ENCODE results near the gene BTBD18. TPM values are rescaled to one million over a fixed set of nuclear protein-coding genes. Genes with fewer than 3 reads are reported as not detected.
A peak's percentile ranks its signal among the peaks of the same experiment; 100 is the strongest.

Gene BTBD18
- total and polyA plus RNA-seq, 10 of the 15 experiments (the other 5 are each of a cell fraction or from before 2014, with no cell fraction given) = 0.05 to 0.58 (median 0.19) TPM; not detected in 6

GRCh38 chr11:57785072-57785471, 33.5 kb upstream of the BTBD18 start:
- Histone ChIP-seq H3K36me3 (ENCODE audit: control insufficient read depth in 2 of 2, insufficient read depth in 2 of 2, low read length in 1 of 2) (0 out of 4 replicates have a peak, but pooled peaks cover 0 to 4% of the 10 kb centered on the region in 2 experiments), H3K27me3 (replicated peaks in 1 of 2; ENCODE audit: control insufficient read depth in 2 of 2, insufficient read depth in 2 of 2, low read length in 1 of 2) (no peaks in the 10 kb centered on the region), H4K20me1 (ENCODE audit: control insufficient read depth, insufficient read depth) (no peaks in the 10 kb centered on the region), H3K79me2 (ENCODE audit: control insufficient read depth, insufficient read depth, low read length) (peaks cover 83% of the 10 kb centered on the region), H3K27ac (ENCODE audit: control insufficient read depth, insufficient read depth) (peak overlapping the region; percentile 73), H3K4me2 (ENCODE audit: control insufficient read depth, insufficient read depth) (peak overlapping the region; percentile 62), H3K4me3 (no peak overlapping the region), H3K4me1 (ENCODE audit: control insufficient read depth, insufficient read depth, low read length) (peaks cover 34% of the 10 kb centered on the region), H3K9ac (ENCODE audit: control insufficient read depth, insufficient read depth, low read length) (peak overlapping the region; percentile 16; the same call in 1 of the 2 replicates), H3K9me3 (replicated peaks; ENCODE audit: control insufficient read depth, insufficient read depth, low read length) (no peaks in the 10 kb centered on the region), H2AFZ (ENCODE audit: control insufficient read depth, low read depth, low read length) (no peak overlapping the region)
- RAD21 ChIA-PET (ENCODE audit: unreplicated experiment) = interaction anchor here (0.9 to 6.2 kb wide), 6 partner anchors 11 to 43 kb away, joined by 3 to 73 read pairs (median 10); partner anchors contain the start of genes CTNND1 and SELENOH
- BruUV-seq (replicated peaks) = no TSS peak
- ATAC-seq (peak; percentile 79), FAIRE-seq (no peak), DNase-seq (ENCODE audit: low read depth, low spot score) (no peak)
- in situ Hi-C loops (cut with MboI) = no loop called here
- TF ChIP-seq PAX5 (IDR thresholded peaks at IDR 0.05; ENCODE audit: borderline replicate concordance, low read depth, low read length) (0 out of 2 replicates have a peak, but pooled peaks have one; percentile 29), CREM (IDR thresholded peaks at IDR 0.05; ENCODE audit: low read depth) (0 out of 2 replicates have a peak, but pooled peaks have one; percentile 9), EP300 (IDR thresholded peaks at IDR 0.05; ENCODE audit: borderline replicate concordance in 1 of 2, control insufficient read depth in 1 of 2, low read depth in 2 of 2, low read length in 2 of 2) (peak in 1 of 2 experiments; percentile 29; a peak in 1 of 4 replicates), MEF2B (IDR thresholded peaks at IDR 0.05; ENCODE audit: partially characterized antibody, poor library complexity, severe bottlenecking) (peak; percentile 32), ETV6 (conservative IDR thresholded peaks at IDR 0.05 in 1 of 2, IDR thresholded peaks at IDR 0.05 in 1 of 2; ENCODE audit: borderline replicate concordance in 1 of 2, low read depth in 1 of 2) (no peak), BMI1 (IDR thresholded peaks at IDR 0.05; ENCODE audit: borderline replicate concordance) (no peak), USF1 (IDR thresholded peaks at IDR 0.05; ENCODE audit: borderline replicate concordance, extremely low read length, insufficient read depth, low read depth, low read length) (no peak), RUNX3 (IDR thresholded peaks at IDR 0.05; ENCODE audit: low read length) (peak; percentile 62), IKZF1 (conservative IDR thresholded peaks at IDR 0.05) (peak; percentile 49), ATF2 (IDR thresholded peaks at IDR 0.05; ENCODE audit: low read length) (0 out of 2 replicates have a peak, but pooled peaks have one; percentile 38), TAF1 (IDR thresholded peaks at IDR 0.05; ENCODE audit: borderline replicate concordance, low read depth, low read length) (no peak), LARP7 (IDR thresholded peaks at IDR 0.05) (no peak), MTA2 (IDR thresholded peaks at IDR 0.05; ENCODE audit: low read depth) (peak; percentile 78; the same call in 1 of the 2 replicates), FOS (IDR thresholded peaks at IDR 0.05; ENCODE audit: borderline replicate concordance, extremely low read depth, insufficient read length) (no peak), NFIC (IDR thresholded peaks at IDR 0.05; ENCODE audit: low read depth, low read length) (peak; percentile 44), IKZF2 (IDR thresholded peaks at IDR 0.05) (peak; percentile 27 to 52; a peak in 2 of 4 replicates), WRNIP1 (IDR thresholded peaks at IDR 0.05; ENCODE audit: borderline replicate concordance, low read depth, low read length) (no peak), STAT3 (IDR thresholded peaks at IDR 0.05; ENCODE audit: low read depth, low read length) (no peak), JUNB (IDR thresholded peaks at IDR 0.05) (peak; percentile 48), NR2C2 (IDR thresholded peaks at IDR 0.05; ENCODE audit: borderline replicate concordance, control insufficient read depth, insufficient read length, low read depth) (no peak), FOXM1 (IDR thresholded peaks at IDR 0.05; ENCODE audit: low read depth, low read length) (0 out of 2 replicates have a peak, but pooled peaks have one; percentile 6), DPF2 (IDR thresholded peaks at IDR 0.05) (no peak; the same call in none of the 2 replicates)
- intact Hi-C loops (cut with micrococcal nuclease; ENCODE audit: unreplicated experiment) = loop anchor here (10.0 kb wide), 1 partner anchor 220 kb away; the partner anchor contains the start of gene UBE2L6
- SMC1A ChIA-PET (ENCODE audit: uncharacterized antibody, unreplicated experiment) = interaction anchor here (0.7 to 13.0 kb wide), 12 partner anchors 8 to 721 kb away, joined by 3 to 197 read pairs (median 5); partner anchors contain the start of genes BTBD18, CTNND1 and SELENOH
- POLR2A ChIA-PET = interaction anchor here (0.5 to 2.3 kb wide), 8 partner anchors 8 to 129 kb away, joined by 3 to 16 read pairs (median 5); partner anchors contain the start of genes CTNND1 and SELENOH
- CTCF ChIA-PET = interaction anchor here (1.5 to 6.3 kb wide), 7 partner anchors 10 to 141 kb away, joined by 3 to 62 read pairs (median 7); partner anchors contain the start of genes BTBD18, CTNND1 and SELENOH
- WGBS (ENCODE audit: insufficient coverage, insufficient replicate concordance, low lambda C conversion rate, missing lambda C conversion rate) = 0% methylated on average over 2 of the region's 2 CpGs
